Activated CD4-positive, alpha-beta memory T cell treated with anti-CD3 and anti-CD28 coated beads for 36 hours (primary cell): ENCODE data around the gene TOMM40L. TPM values are rescaled to one million over a fixed set of nuclear protein-coding genes. Genes with fewer than 3 reads are reported as not detected.

Experiments
- CTCF ChIA-PET: fragments of 350-600 bp; sonication (Branson Sonifier 250); formaldehyde crosslinking; loops from one replicate; lab custom pipeline; 2021; ENCODE audit warnings: antibody characterized with exemption, inconsistent platforms; lab: Charles Lee
- POLR2A ChIA-PET: fragments of 350-600 bp; sonication (Branson Sonifier 250); formaldehyde crosslinking; loops from one replicate; lab custom pipeline; 2021; ENCODE audit warnings: antibody characterized with exemption; lab: Charles Lee
- DNase-seq: peaks from one replicate; pipeline ENCODE4 v3.0.0-alpha.2; 2020
- H3K27ac Mint-ChIP-seq: one replicate; pipeline ENCODE4 v1.8.0; 2021; ENCODE audit warnings: mixed read lengths
- H3K27me3 Mint-ChIP-seq: one replicate; pipeline ENCODE4 v1.8.0; 2021; ENCODE audit warnings: mixed read lengths
- H3K36me3 Mint-ChIP-seq: one replicate; pipeline ENCODE4 v1.8.0; 2021; ENCODE audit warnings: mixed read lengths
- H3K4me1 Mint-ChIP-seq: one replicate; pipeline ENCODE4 v1.8.0; 2021; ENCODE audit warnings: low read depth, mixed read lengths
- H3K4me3 Mint-ChIP-seq: one replicate; pipeline ENCODE4 v1.8.0; 2021; ENCODE audit warnings: mild to moderate bottlenecking, mixed read lengths
- H3K9me3 Mint-ChIP-seq: one replicate; pipeline ENCODE4 v1.8.0; 2021; ENCODE audit warnings: mixed read lengths
- intact Hi-C: fragments of 100-400 bp; cut with micrococcal nuclease; formaldehyde crosslinking; loops from one replicate; pipeline ENCODE4 v1.15.1; 2023
- total RNA-seq, 2 experiments: library from RNA; stranded (reverse); gene quantifications; one replicate each; pipeline ENCODE4 v1.2.3, GENCODE V29; 2021

TOMM40L gene
- total RNA-seq: 10 to 100 TPM; 14.8 to 15.4 TPM

- peak; percentile 92 for DNase-seq
- Mint-ChIP-seq H3K36me3 (peaks cover 14% of the 10 kb centered on the region), H3K9me3 (no peaks in the 10 kb centered on the region), H3K4me3 (peak within 1 kb of the TSS; percentile 100), H3K27ac (peak within 1 kb of the TSS; percentile 86), H3K27me3 (no peaks in the 10 kb centered on the region), H3K4me1 (peaks cover 23% of the 10 kb centered on the region)
- POLR2A ChIA-PET: interaction anchor here (0.5 to 2.3 kb wide), 19 partner anchors 11 to 174 kb away, joined by 3 to 20 read pairs (median 4); partner anchors contain the start of genes NDUFS2, NIT1, PFDN2 and PPOX
- CTCF ChIA-PET: interaction anchor here (0.5 to 11.6 kb wide), 35 partner anchors 9 to 215 kb away, joined by 3 to 213 read pairs (median 9); partner anchors contain the start of genes ADAMTS4, B4GALT3, CFAP126 and DEDD
- intact Hi-C loops: loop anchor here (1.0 kb wide), 7 partner anchors 15 to 89 kb away; partner anchors contain the start of genes NDUFS2, PPOX and SDHC
These were observed at the start of gene TOMM40L for GRCh38 chr1:161225534-161226319. TSS of gene TOMM40L (plus strand) at chr1:161226060. CDS start at chr1:161226490, 430 bp downstream.

DNA sequence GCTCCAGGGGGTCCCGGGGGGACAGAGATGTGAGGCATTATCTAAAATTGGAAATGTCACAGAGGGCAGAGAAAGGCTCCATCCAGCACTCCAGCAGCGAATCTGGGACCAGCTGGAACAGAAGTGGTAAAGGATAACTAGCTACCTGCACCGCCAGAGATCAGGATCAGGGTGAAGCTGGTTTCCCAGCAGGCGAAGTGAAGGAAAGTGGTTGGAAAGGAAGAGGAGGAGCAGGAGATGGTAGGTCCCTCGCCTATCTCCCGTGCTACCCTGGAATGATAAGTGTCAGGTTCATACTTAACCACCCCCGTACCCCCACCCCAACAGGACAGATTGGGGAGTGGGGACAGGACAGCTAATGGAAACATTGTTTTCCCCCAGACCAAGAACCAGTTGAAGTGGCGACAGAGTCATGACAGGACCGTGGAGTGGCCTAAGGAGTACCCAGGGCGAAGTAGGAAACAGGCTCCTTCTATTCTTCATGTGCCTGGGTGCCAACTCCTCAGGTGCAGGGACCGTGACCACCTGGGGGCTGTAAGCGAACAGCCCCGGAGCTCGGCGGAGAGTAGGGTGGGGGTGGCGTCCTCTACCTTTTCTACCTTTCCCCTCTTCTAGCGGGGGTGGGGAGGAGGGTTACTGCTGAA, 49.3 kb upstream of the TOMM40L start:
- Mint-ChIP-seq H3K4me3 (peak overlapping the region; percentile 100), H3K9me3 (no peaks in the 10 kb centered on the region), H3K4me1 (peaks cover 51% of the 10 kb centered on the region), H3K27me3 (no peaks in the 10 kb centered on the region), H3K36me3 (peaks cover 21% of the 10 kb centered on the region), H3K27ac (peak overlapping the region; percentile 97)
- CTCF ChIA-PET: interaction anchor here (0.8 to 2.9 kb wide), 6 partner anchors 11 to 205 kb away, joined by 3 to 19 read pairs (median 6); partner anchors contain the start of genes PPOX, TOMM40L and UFC1
- DNase-seq: no peak
- intact Hi-C loops: no loop called here
- POLR2A ChIA-PET: interaction anchor here (0.8 to 3.7 kb wide), 5 partner anchors 10 to 28 kb away, joined by 3 to 41 read pairs (median 5); partner anchors contain the start of genes NDUFS2, PPOX and UFC1

DNA sequence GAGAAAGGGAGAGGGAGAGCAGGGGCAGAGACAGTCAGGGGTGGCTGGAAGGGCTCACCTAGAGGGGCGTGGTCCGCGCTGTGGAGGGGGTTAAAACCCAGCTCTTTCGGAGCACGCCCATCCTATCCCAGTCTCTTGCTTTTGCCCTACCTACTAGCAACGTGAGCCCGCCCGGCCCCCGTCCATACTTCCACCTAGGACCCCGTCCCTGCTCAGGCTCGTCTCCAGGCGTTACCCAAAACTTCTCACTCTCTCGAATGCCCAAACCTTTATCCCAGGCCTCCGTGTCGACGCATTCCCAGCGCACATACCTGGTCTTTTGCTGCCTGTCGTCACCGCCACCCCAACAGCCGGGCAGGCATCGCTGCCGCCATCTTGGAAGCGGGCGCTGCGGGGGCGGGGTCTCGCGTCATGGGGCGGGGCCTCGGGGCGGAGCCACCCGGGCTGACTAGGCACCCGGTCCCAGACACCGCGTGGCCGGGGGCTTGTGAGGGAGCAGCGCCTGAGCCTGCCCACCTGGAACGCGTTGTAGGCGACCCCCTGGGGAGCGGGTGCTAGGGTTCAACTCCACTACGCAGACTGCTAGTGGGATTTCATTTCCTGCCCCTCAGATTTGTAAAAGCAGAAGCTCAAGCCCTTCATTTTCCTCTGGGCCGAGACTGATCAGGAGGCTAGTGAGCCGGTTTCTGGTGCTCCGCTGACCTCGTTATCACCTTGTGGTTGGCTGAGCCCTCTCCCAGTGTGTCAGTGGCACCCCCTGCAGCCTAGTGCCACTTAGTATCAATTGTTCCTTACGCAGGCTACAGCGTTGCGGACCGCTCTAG, 48.5 kb upstream of the TOMM40L start, which contains the start of gene B4GALT3:
Gene B4GALT3 (minus strand): TSS at position 396 of the 824 bp plus-strand sequence. CDS start 1,447 bp downstream, outside the sequence.
- H3K9me3 Mint-ChIP-seq: no peaks in the 10 kb centered on the region
- DNase-seq: peak; percentile 97
- ChIA-PET POLR2A (interaction anchor here (0.6 to 3.7 kb wide), 6 partner anchors 11 to 48 kb away, joined by 3 to 41 read pairs (median 5); partner anchors contain the start of genes NDUFS2, PPOX and UFC1), CTCF (interaction anchor here (1.0 to 2.9 kb wide), 5 partner anchors 12 to 49 kb away, joined by 3 to 19 read pairs (median 7); partner anchors contain the start of genes PPOX, TOMM40L and UFC1)
- peaks cover 17% of the 10 kb centered on the region for H3K36me3 Mint-ChIP-seq
- intact Hi-C loops: no loop called here
- H3K27me3 Mint-ChIP-seq: no peaks in the 10 kb centered on the region
- H3K27ac Mint-ChIP-seq: peak within 1 kb of the TSS; percentile 97
- peak within 1 kb of the TSS; percentile 100 for H3K4me3 Mint-ChIP-seq
- H3K4me1 Mint-ChIP-seq: peaks cover 58% of the 10 kb centered on the region

GRCh38 chr1:161177936-161178244, 48.0 kb upstream of the TOMM40L start:
- POLR2A ChIA-PET: interaction anchor here (0.6 to 3.7 kb wide), 3 partner anchors 11 to 48 kb away, joined by 5 to 41 read pairs (median 7); partner anchors contain the start of genes PPOX and UFC1
- Mint-ChIP-seq H3K4me1 (peaks cover 63% of the 10 kb centered on the region), H3K27me3 (no peaks in the 10 kb centered on the region), H3K36me3 (peaks cover 17% of the 10 kb centered on the region), H3K9me3 (no peaks in the 10 kb centered on the region), H3K27ac (peak overlapping the region; percentile 97), H3K4me3 (peak overlapping the region; percentile 100)
- intact Hi-C loops: no loop called here
- DNase-seq: no peak
- CTCF ChIA-PET: interaction anchor here (2.0 to 2.1 kb wide), 2 partner anchors 12 to 48 kb away, joined by 16 to 19 read pairs; partner anchors contain the start of genes PPOX and TOMM40L

DNA sequence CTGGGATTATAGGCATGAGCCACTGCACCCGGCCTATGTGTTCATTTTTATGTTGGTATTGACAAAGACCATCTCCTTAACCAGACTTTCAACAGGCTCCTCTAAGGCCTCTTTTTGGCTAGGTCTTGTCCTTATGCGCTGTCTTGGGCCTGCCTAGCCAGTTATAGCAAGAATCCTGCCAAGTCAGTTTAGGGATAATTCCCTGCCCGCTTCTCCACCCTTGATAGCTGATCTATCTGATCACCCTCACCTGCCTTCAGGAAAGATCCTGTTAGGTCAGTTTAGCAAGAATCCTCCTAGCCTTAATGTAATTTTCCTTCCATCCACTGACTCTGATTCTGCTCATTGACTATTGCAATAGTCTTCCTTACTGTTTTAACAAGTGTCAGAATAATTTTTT, 46.2 kb upstream of the TOMM40L start:
- Mint-ChIP-seq H3K27ac (no peak overlapping the region), H3K27me3 (no peaks in the 10 kb centered on the region), H3K4me3 (no peak overlapping the region), H3K4me1 (peaks cover 73% of the 10 kb centered on the region), H3K9me3 (no peaks in the 10 kb centered on the region), H3K36me3 (peaks cover 7% of the 10 kb centered on the region)
- POLR2A ChIA-PET: no interaction called here
- CTCF ChIA-PET: interaction anchor here (0.9 to 5.3 kb wide), 4 partner anchors 14 to 46 kb away, joined by 3 to 45 read pairs (median 23); partner anchors contain the start of genes PPOX and TOMM40L
- intact Hi-C loops: loop anchor here (5.0 kb wide), 1 partner anchor 203 kb away; no protein-coding TSS in a partner anchor
- DNase-seq: no peak

- peaks cover 71% of the 10 kb centered on the region for H3K4me1 Mint-ChIP-seq
- H3K27me3 Mint-ChIP-seq: no peaks in the 10 kb centered on the region
- no peak overlapping the region for H3K4me3 Mint-ChIP-seq
- H3K27ac Mint-ChIP-seq: peak overlapping the region; percentile 81
- peaks cover 2% of the 10 kb centered on the region for H3K36me3 Mint-ChIP-seq
- DNase-seq: no peak
- POLR2A ChIA-PET: interaction anchor here (1.7 kb wide), 1 partner anchor 45 kb away, joined by 4 read pairs; the partner anchor contains the start of gene TOMM40L
- intact Hi-C loops: loop anchor here (5.0 kb wide), 1 partner anchor 202 kb away; no protein-coding TSS in a partner anchor
- CTCF ChIA-PET: interaction anchor here (0.9 to 5.3 kb wide), 6 partner anchors 11 to 45 kb away, joined by 3 to 45 read pairs (median 19); partner anchors contain the start of genes PPOX and TOMM40L
- H3K9me3 Mint-ChIP-seq: no peaks in the 10 kb centered on the region
These were observed 45.2 kb upstream of the TOMM40L start for GRCh38 chr1:161180639-161181038.

GRCh38 chr1:161182214-161182613, 43.6 kb upstream of the TOMM40L start:
- peak overlapping the region; percentile 95 for H3K27ac Mint-ChIP-seq
- intact Hi-C loops: loop anchor here (5.0 kb wide), 1 partner anchor 200 kb away; no protein-coding TSS in a partner anchor
- CTCF ChIA-PET: interaction anchor here (0.6 to 5.3 kb wide), 18 partner anchors 9 to 258 kb away, joined by 3 to 45 read pairs (median 4); partner anchors contain the start of genes ADAMTS4, PPOX, TOMM40L and UFC1
- H3K27me3 Mint-ChIP-seq: no peaks in the 10 kb centered on the region
- peaks cover 76% of the 10 kb centered on the region for H3K4me1 Mint-ChIP-seq
- POLR2A ChIA-PET: interaction anchor here (0.7 to 1.7 kb wide), 5 partner anchors 9 to 64 kb away, joined by 3 to 14 read pairs (median 4); partner anchors contain the start of genes NDUFS2, NIT1, PFDN2 and PPOX
- H3K9me3 Mint-ChIP-seq: no peaks in the 10 kb centered on the region
- H3K36me3 Mint-ChIP-seq: peaks cover under 1% of the 10 kb centered on the region
- peak; percentile 80 for DNase-seq
- peak overlapping the region; percentile 3 for H3K4me3 Mint-ChIP-seq

DNA sequence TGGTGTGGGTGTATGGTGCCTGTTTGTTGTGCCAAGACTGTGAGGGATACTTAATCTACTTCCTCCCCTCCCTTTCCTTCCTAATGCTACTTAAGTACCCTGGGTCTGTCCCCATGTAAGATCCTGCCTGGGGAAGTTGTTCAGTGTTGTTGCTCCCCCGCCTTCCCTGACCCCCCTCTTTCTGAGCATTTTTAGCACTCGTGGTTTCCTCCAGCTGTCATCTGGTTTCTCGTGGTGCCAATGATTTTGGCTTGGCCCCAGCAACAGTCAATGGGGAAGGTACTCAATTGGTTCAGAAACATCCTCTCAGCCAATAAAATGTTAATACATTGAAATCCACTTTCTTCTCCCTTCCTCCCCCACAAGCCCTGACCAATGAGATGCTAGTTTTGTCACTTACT, 40.6 kb upstream of the TOMM40L start:
- H3K4me3 Mint-ChIP-seq: peak overlapping the region; percentile 49
- H3K27me3 Mint-ChIP-seq: no peaks in the 10 kb centered on the region
- H3K4me1 Mint-ChIP-seq: peaks cover 81% of the 10 kb centered on the region
- intact Hi-C loops: loop anchor here (1.0 to 2.0 kb wide), 4 partner anchors 17 to 206 kb away; partner anchors contain the start of genes NDUFS2 and PPOX
- peak overlapping the region; percentile 95 for H3K27ac Mint-ChIP-seq
- no peaks in the 10 kb centered on the region for H3K36me3 Mint-ChIP-seq
- no peaks in the 10 kb centered on the region for H3K9me3 Mint-ChIP-seq
- POLR2A ChIA-PET: interaction anchor here (1.6 kb wide), 1 partner anchor 17 kb away, joined by 9 read pairs; the partner anchor contains the start of gene NDUFS2
- peak; percentile 89 for DNase-seq
- CTCF ChIA-PET: interaction anchor here (0.6 to 3.6 kb wide), 6 partner anchors 14 to 202 kb away, joined by 3 to 17 read pairs (median 4); partner anchors contain the start of genes PPOX and TOMM40L

- intact Hi-C loops: loop anchor here (1.0 to 2.0 kb wide), 4 partner anchors 16 to 205 kb away; partner anchors contain the start of genes NDUFS2 and PPOX
- H3K4me1 Mint-ChIP-seq: peaks cover 76% of the 10 kb centered on the region
- H3K27me3 Mint-ChIP-seq: no peaks in the 10 kb centered on the region
- peak overlapping the region; percentile 49 for H3K4me3 Mint-ChIP-seq
- H3K9me3 Mint-ChIP-seq: no peaks in the 10 kb centered on the region
- ChIA-PET CTCF (interaction anchor here (0.6 to 3.6 kb wide), 8 partner anchors 14 to 202 kb away, joined by 3 to 17 read pairs (median 4); partner anchors contain the start of genes NDUFS2, PPOX and TOMM40L), POLR2A (interaction anchor here (1.6 kb wide), 1 partner anchor 17 kb away, joined by 9 read pairs; the partner anchor contains the start of gene NDUFS2)
- no peaks in the 10 kb centered on the region for H3K36me3 Mint-ChIP-seq
- DNase-seq: no peak
- peak overlapping the region; percentile 95 for H3K27ac Mint-ChIP-seq
These were observed 40.0 kb upstream of the TOMM40L start for GRCh38 chr1:161185732-161186311.

GRCh38 chr1:161187311-161187710, 38.5 kb upstream of the TOMM40L start:
- DNase-seq: no peak
- peak overlapping the region; percentile 95 for H3K27ac Mint-ChIP-seq
- no peaks in the 10 kb centered on the region for H3K27me3 Mint-ChIP-seq
- no peaks in the 10 kb centered on the region for H3K9me3 Mint-ChIP-seq
- POLR2A ChIA-PET: no interaction called here
- CTCF ChIA-PET: interaction anchor here (1.8 to 3.6 kb wide), 2 partner anchors 38 to 195 kb away, joined by 7 to 17 read pairs; partner anchors contain the start of gene TOMM40L
- intact Hi-C loops: no loop called here
- no peaks in the 10 kb centered on the region for H3K36me3 Mint-ChIP-seq
- H3K4me1 Mint-ChIP-seq: peaks cover 67% of the 10 kb centered on the region
- no peak overlapping the region for H3K4me3 Mint-ChIP-seq
